ENCODE data around the gene MVD. TPM values are rescaled to one million over a fixed set of nuclear protein-coding genes. Genes with fewer than 3 reads are reported as not detected.
A peak's percentile ranks its signal among the peaks of the same experiment; 100 is the strongest.

MVD gene
- polyA plus RNA-seq, 3 donors = 9.0 to 17.9 (median 12.2) TPM

DNA sequence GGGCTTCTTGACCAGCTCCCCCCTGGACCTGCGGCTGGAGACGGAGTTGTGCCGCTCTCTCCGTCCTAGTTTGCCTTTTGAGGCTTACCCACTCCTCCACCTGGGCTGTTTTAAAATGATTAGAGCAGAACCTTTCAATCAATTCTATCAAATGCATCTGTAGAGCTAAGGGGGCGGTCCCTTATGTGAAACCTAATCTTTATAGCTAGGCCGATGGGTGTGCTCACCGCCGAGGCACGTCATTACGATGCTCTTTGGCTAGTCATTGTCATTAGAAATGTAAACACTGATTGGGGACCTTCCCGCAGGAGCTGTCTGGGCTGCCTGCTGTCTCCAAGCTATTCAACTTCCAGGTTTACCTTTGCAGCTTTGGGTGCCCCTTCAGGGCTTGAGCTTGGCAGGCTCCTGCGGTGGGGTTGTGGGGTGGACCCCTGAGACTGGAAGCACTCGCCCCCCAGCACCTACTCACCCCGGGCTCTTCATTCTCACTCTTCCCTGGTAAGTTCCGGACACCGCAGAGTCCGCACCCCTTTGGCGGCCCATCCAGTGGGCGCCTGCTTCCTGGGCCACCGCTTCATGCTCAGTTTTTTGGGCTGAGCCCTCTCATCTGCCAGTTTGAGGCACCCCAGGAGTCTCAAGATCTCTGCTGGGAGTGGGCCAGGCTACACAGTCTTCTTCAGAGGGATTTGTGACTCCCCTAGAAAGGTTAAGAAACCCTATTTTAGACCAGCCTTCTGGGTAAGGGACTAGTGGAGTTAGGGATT lies 45.4 kb downstream of the MVD start:
- H3K9ac ChIP-seq (ENCODE audit: insufficient read depth, low read length, poor library complexity, severe bottlenecking) = no peak overlapping the region
- H4K20me1 ChIP-seq (ENCODE audit: insufficient read depth, low read length) = peaks cover 88% of the 10 kb centered on the region
- H3K27ac ChIP-seq (ENCODE audit: low read depth in 1 of 2, low read length in 2 of 2) = no peak overlapping the region
- Mint-ChIP-seq H3K27ac (peak overlapping the region in 3 of 7 donors; percentile 2 to 30 (median 15)), H3K4me3 (no peak overlapping the region), H3K4me1 (no peaks in the 10 kb centered on the region), H3K27me3 (ENCODE audit: low read depth in 3 of 3) (no peaks in the 10 kb centered on the region), H3K36me3 (peaks cover 71 to 87% of the 10 kb centered on the region in 2 donors), H3K9me3 (no peaks in the 10 kb centered on the region)
- TF ChIP-seq, protein P1, sequence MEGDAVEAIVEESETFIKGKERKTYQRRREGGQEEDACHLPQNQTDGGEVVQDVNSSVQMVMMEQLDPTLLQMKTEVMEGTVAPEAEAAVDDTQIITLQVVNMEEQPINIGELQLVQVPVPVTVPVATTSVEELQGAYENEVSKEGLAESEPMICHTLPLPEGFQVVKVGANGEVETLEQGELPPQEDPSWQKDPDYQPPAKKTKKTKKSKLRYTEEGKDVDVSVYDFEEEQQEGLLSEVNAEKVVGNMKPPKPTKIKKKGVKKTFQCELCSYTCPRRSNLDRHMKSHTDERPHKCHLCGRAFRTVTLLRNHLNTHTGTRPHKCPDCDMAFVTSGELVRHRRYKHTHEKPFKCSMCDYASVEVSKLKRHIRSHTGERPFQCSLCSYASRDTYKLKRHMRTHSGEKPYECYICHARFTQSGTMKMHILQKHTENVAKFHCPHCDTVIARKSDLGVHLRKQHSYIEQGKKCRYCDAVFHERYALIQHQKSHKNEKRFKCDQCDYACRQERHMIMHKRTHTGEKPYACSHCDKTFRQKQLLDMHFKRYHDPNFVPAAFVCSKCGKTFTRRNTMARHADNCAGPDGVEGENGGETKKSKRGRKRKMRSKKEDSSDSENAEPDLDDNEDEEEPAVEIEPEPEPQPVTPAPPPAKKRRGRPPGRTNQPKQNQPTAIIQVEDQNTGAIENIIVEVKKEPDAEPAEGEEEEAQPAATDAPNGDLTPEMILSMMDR (IDR thresholded peaks at IDR 0.05) = no peak
- no peak overlapping the region for H3K4me2 ChIP-seq (replicated peaks; ENCODE audit: extremely low read depth, low read length, poor library complexity, severe bottlenecking)
- no peaks in the 10 kb centered on the region for H3K9me3 ChIP-seq (replicated peaks in 1 of 2; ENCODE audit: control insufficient read depth in 1 of 2, insufficient read depth in 1 of 2, low read length in 2 of 2)
- H3K36me3 ChIP-seq (replicated peaks in 1 of 2; ENCODE audit: control insufficient read depth in 1 of 2, insufficient read depth in 2 of 2, low read length in 2 of 2) = peaks cover 75 to 92% of the 10 kb centered on the region in 2 donors
- H3K27me3 ChIP-seq (ENCODE audit: control insufficient read depth in 2 of 2, insufficient read depth in 2 of 2, low read length in 2 of 2) = no peaks in the 10 kb centered on the region
- WGBS (ENCODE audit: insufficient coverage) = 97% methylated on average over 14 of the region's 20 CpGs
- intact Hi-C loops (cut with micrococcal nuclease) = no loop called here
- H2AFZ ChIP-seq (ENCODE audit: insufficient read depth, low read depth, low read length, poor library complexity, severe bottlenecking) = no peak overlapping the region
- peaks cover 26% of the 10 kb centered on the region for H3K79me2 ChIP-seq (ENCODE audit: insufficient read depth, low read length)
- DNase-seq = no peak
- H3K4me1 ChIP-seq (ENCODE audit: control insufficient read depth in 1 of 2, insufficient read depth in 2 of 2, low read length in 2 of 2) = no peaks in the 10 kb centered on the region
- H3K4me3 ChIP-seq (replicated peaks in 1 of 3; ENCODE audit: low read depth in 2 of 3, low read length in 3 of 3) = no peak overlapping the region

DNA sequence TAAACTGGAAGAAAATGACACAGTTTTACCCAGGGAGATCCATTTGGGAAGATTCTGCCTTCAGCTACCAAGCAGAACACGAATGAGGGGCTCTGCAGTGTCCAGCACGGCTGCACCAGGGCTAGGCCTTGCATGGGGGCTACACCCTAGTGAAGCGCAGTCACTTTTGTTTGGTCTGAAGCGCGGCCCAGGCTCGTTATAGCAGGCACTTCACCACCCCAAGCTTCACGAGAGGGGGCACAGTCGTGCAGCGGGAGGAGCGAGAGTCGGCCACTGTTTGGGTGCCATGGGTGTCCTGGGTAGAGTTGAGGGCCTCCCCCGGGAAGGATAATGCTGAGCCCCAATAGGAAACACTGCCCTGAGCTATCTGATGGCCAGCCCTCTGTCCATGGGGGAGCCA lies 46.2 kb downstream of the MVD start:
- intact Hi-C loops (cut with micrococcal nuclease) = no loop called here
- Mint-ChIP-seq H3K4me3 (no peak overlapping the region), H3K4me1 (no peaks in the 10 kb centered on the region), H3K27me3 (ENCODE audit: low read depth in 3 of 3) (no peaks in the 10 kb centered on the region), H3K36me3 (peaks cover 67 to 85% of the 10 kb centered on the region in 2 donors), H3K27ac (no peak overlapping the region), H3K9me3 (no peaks in the 10 kb centered on the region)
- Histone ChIP-seq H3K79me2 (ENCODE audit: insufficient read depth, low read length) (peaks cover 26% of the 10 kb centered on the region), H3K27me3 (ENCODE audit: control insufficient read depth in 2 of 2, insufficient read depth in 2 of 2, low read length in 2 of 2) (no peaks in the 10 kb centered on the region), H3K4me2 (replicated peaks; ENCODE audit: extremely low read depth, low read length, poor library complexity, severe bottlenecking) (no peak overlapping the region), H4K20me1 (ENCODE audit: insufficient read depth, low read length) (peaks cover 90% of the 10 kb centered on the region), H2AFZ (ENCODE audit: insufficient read depth, low read depth, low read length, poor library complexity, severe bottlenecking) (no peak overlapping the region), H3K27ac (ENCODE audit: low read depth in 1 of 2, low read length in 2 of 2) (no peak overlapping the region), H3K9me3 (replicated peaks in 1 of 2; ENCODE audit: control insufficient read depth in 1 of 2, insufficient read depth in 1 of 2, low read length in 2 of 2) (no peaks in the 10 kb centered on the region), H3K9ac (ENCODE audit: insufficient read depth, low read length, poor library complexity, severe bottlenecking) (no peak overlapping the region), H3K4me3 (replicated peaks in 1 of 3; ENCODE audit: low read depth in 2 of 3, low read length in 3 of 3) (no peak overlapping the region), H3K4me1 (ENCODE audit: control insufficient read depth in 1 of 2, insufficient read depth in 2 of 2, low read length in 2 of 2) (no peaks in the 10 kb centered on the region), H3K36me3 (replicated peaks in 1 of 2; ENCODE audit: control insufficient read depth in 1 of 2, insufficient read depth in 2 of 2, low read length in 2 of 2) (peaks cover 74 to 88% of the 10 kb centered on the region in 2 donors)
- TF ChIP-seq, protein P1 (IDR thresholded peaks at IDR 0.05) = no peak
- 98% methylated on average over 8 of the region's 12 CpGs for WGBS (ENCODE audit: insufficient coverage)
- DNase-seq = no peak

Data from CD14-positive monocyte (primary cell).